Astrocyte (in vitro differentiated cells and primary cell): ENCODE results near the gene RDH5. TPM values are rescaled to one million over a fixed set of nuclear protein-coding genes. Genes with fewer than 3 reads are reported as not detected.

ENCODE experiments used
- DNase-seq: peaks from one replicate; pipeline ENCODE4 v3.0.0-alpha.2; 2010; ENCODE audit warnings: low read depth
- FAIRE-seq: peaks from 2 replicates; lab custom pipeline; 2011; peaks lifted over from hg19 to GRCh38; lab: Jason Lieb, UNC
- H2AFZ ChIP-seq: 2 replicates; pipeline ENCODE4 v1.6.0; 2012; ENCODE audit warnings: low read depth, low read length, inconsistent platforms
- H3K27ac ChIP-seq: 2 replicates; pipeline ENCODE4 v1.5.1; 2011; ENCODE audit warnings: low read depth, low read length, inconsistent platforms
- H3K27me3 ChIP-seq: 2 replicates; pipeline ENCODE4 v1.6.0; 2011; ENCODE audit warnings: low read length, inconsistent platforms; ENCODE audit not compliant: insufficient read depth
- H3K36me3 ChIP-seq: 2 replicates; pipeline ENCODE4 v1.5.1; 2011; ENCODE audit warnings: low read length, inconsistent platforms; ENCODE audit not compliant: insufficient read depth
- H3K4me1 ChIP-seq: 2 replicates; pipeline ENCODE4 v1.5.1; 2011; ENCODE audit warnings: low read length, inconsistent platforms; ENCODE audit not compliant: insufficient read depth
- H3K4me2 ChIP-seq: 2 replicates; pipeline ENCODE4 v1.6.0; 2012; ENCODE audit warnings: low read length, inconsistent platforms
- H3K4me3 ChIP-seq: 2 replicates; pipeline ENCODE4 v1.5.1; 2011; ENCODE audit warnings: low read depth, mild to moderate bottlenecking, low read length, inconsistent platforms; ENCODE audit not compliant: insufficient read depth
- H3K79me2 ChIP-seq: 2 replicates; pipeline ENCODE4 v1.6.0; 2012; ENCODE audit warnings: mild to moderate bottlenecking, low read length, inconsistent platforms; ENCODE audit not compliant: insufficient read depth
- H3K9ac ChIP-seq: 2 replicates; pipeline ENCODE4 v1.6.0; 2012; ENCODE audit warnings: mild to moderate bottlenecking, low read length, inconsistent platforms
- H3K9me3 ChIP-seq: 2 replicates; pipeline ENCODE4 v1.5.1; 2012; ENCODE audit warnings: low read depth, mild to moderate bottlenecking, low read length, inconsistent platforms; ENCODE audit not compliant: insufficient read depth
- H4K20me1 ChIP-seq: 2 replicates; pipeline ENCODE4 v1.6.0; 2012; ENCODE audit warnings: low read length, inconsistent platforms; ENCODE audit not compliant: insufficient read depth
- H3K27ac Mint-ChIP-seq: one replicate; pipeline ENCODE4 v1.8.0; 2021; ENCODE audit warnings: mild to moderate bottlenecking, mixed read lengths; ENCODE audit not compliant: unreplicated experiment
- H3K27me3 Mint-ChIP-seq: one replicate; pipeline ENCODE4 v1.8.0; 2021; ENCODE audit warnings: low read depth, mixed read lengths; ENCODE audit not compliant: unreplicated experiment
- H3K36me3 Mint-ChIP-seq: one replicate; pipeline ENCODE4 v1.8.0; 2021; ENCODE audit warnings: low read depth, mixed read lengths; ENCODE audit not compliant: unreplicated experiment
- H3K4me1 Mint-ChIP-seq: one replicate; pipeline ENCODE4 v1.8.0; 2021; ENCODE audit warnings: low read depth, mixed read lengths; ENCODE audit not compliant: unreplicated experiment
- H3K4me3 Mint-ChIP-seq: one replicate; pipeline ENCODE4 v1.8.0; 2021; ENCODE audit warnings: mild to moderate bottlenecking, moderate library complexity, mixed read lengths; ENCODE audit not compliant: unreplicated experiment
- H3K9me3 Mint-ChIP-seq: one replicate; pipeline ENCODE4 v1.8.0; 2021; ENCODE audit warnings: mild to moderate bottlenecking, mixed read lengths; ENCODE audit not compliant: unreplicated experiment
- CTCF ChIP-seq: IDR thresholded peaks from 2 replicates; pipeline ENCODE4 v1.5.1; 2011; ENCODE audit warnings: low read depth, mild to moderate bottlenecking, inconsistent platforms, low read length, moderate library complexity; ENCODE audit not compliant: insufficient read depth
- EZH2 ChIP-seq: IDR thresholded peaks from 2 replicates; pipeline ENCODE4 v1.6.1; 2012; ENCODE audit warnings: mild to moderate bottlenecking, low read length, inconsistent platforms; ENCODE audit not compliant: insufficient read depth
- total RNA-seq: library from RNA; stranded (reverse); gene quantifications from 2 replicates; pipeline ENCODE4 v1.2.1, GENCODE V29; 2021

RDH5 gene
- total RNA-seq, 1 donor from 2014 or later = 2.1 TPM

- H3K27ac ChIP-seq = no peak overlapping the region
- peaks cover 29% of the 10 kb centered on the region for H3K36me3 ChIP-seq
- FAIRE-seq (no peak), DNase-seq (peak; percentile 38)
- no peaks in the 10 kb centered on the region for H3K9me3 ChIP-seq
- peaks cover 50% of the 10 kb centered on the region for H3K4me1 ChIP-seq
- no peak overlapping the region for H2AFZ ChIP-seq
- peaks cover 46% of the 10 kb centered on the region for H3K79me2 ChIP-seq
- Mint-ChIP-seq H3K4me3 (peak overlapping the region; percentile 40), H3K36me3 (peaks cover 21% of the 10 kb centered on the region), H3K9me3 (no peaks in the 10 kb centered on the region), H3K4me1 (peaks cover 33% of the 10 kb centered on the region), H3K27ac (peak overlapping the region; percentile 80), H3K27me3 (no peaks in the 10 kb centered on the region)
- H3K27me3 ChIP-seq = no peaks in the 10 kb centered on the region
- H3K4me2 ChIP-seq = peak overlapping the region; percentile 99
- TF ChIP-seq CTCF = peak; percentile 47
- no peak for TF ChIP-seq EZH2
- H3K9ac ChIP-seq = no peak overlapping the region
- peaks cover 62% of the 10 kb centered on the region for H4K20me1 ChIP-seq
- H3K4me3 ChIP-seq = no peak overlapping the region
Observed at GRCh38 chr12:55724226-55724939, 4.2 kb downstream of the RDH5 start.

- Histone ChIP-seq H2AFZ (no peak overlapping the region), H3K27ac (no peak overlapping the region), H4K20me1 (peaks cover 62% of the 10 kb centered on the region), H3K4me2 (peak overlapping the region; percentile 99), H3K36me3 (peaks cover 29% of the 10 kb centered on the region), H3K27me3 (no peaks in the 10 kb centered on the region), H3K79me2 (peaks cover 46% of the 10 kb centered on the region), H3K9me3 (no peaks in the 10 kb centered on the region), H3K9ac (no peak overlapping the region), H3K4me3 (no peak overlapping the region), H3K4me1 (peaks cover 45% of the 10 kb centered on the region)
- H3K36me3 Mint-ChIP-seq = peaks cover 21% of the 10 kb centered on the region
- DNase-seq = no peak
- H3K4me3 Mint-ChIP-seq = peak overlapping the region; percentile 40
- no peak for FAIRE-seq
- H3K4me1 Mint-ChIP-seq = peaks cover 30% of the 10 kb centered on the region
- H3K27me3 Mint-ChIP-seq = no peaks in the 10 kb centered on the region
- H3K27ac Mint-ChIP-seq = peak overlapping the region; percentile 80
- no peaks in the 10 kb centered on the region for H3K9me3 Mint-ChIP-seq
- TF ChIP-seq EZH2 (no peak), CTCF (no peak)
Observed at GRCh38 chr12:55724940-55725309, 4.7 kb downstream of the RDH5 start.

GRCh38 chr12:55725556-55725955 lies 5.4 kb downstream of the RDH5 start:
- H3K36me3 Mint-ChIP-seq = peaks cover 21% of the 10 kb centered on the region

More at GRCh38 chr12:55725556-55725955, 5.4 kb downstream of the RDH5 start:
- Histone ChIP-seq H2AFZ (no peak overlapping the region), H3K27me3 (no peaks in the 10 kb centered on the region), H4K20me1 (peaks cover 60% of the 10 kb centered on the region), H3K27ac (no peak overlapping the region), H3K36me3 (peaks cover 29% of the 10 kb centered on the region), H3K9me3 (no peaks in the 10 kb centered on the region), H3K79me2 (peaks cover 50% of the 10 kb centered on the region), H3K9ac (peak overlapping the region; percentile 40), H3K4me2 (peak overlapping the region; percentile 99), H3K4me3 (no peak overlapping the region), H3K4me1 (peaks cover 45% of the 10 kb centered on the region)
- no peak for DNase-seq
- FAIRE-seq = no peak
- Mint-ChIP-seq H3K27ac (peak overlapping the region; percentile 69), H3K27me3 (no peaks in the 10 kb centered on the region), H3K4me3 (peak overlapping the region; percentile 93), H3K9me3 (no peaks in the 10 kb centered on the region), H3K4me1 (peaks cover 28% of the 10 kb centered on the region)
- TF ChIP-seq CTCF (no peak), EZH2 (no peak)
